NCI-H1092 treated with DMSO at 0.1 percent for 48 hours (cell line): Measurements from ENCODE around the gene MAGEB5.
"Not testable (repeated sequence)": the region's sequence is repeated elsewhere in the genome, so short reads cannot be mapped to it uniquely, and the experiment has no call there.

Experiments
- DNase-seq: peaks from one replicate; lab custom pipeline; 2025; lab: John Stamatoyannopoulos, UW

MAGEB5 gene, protein sequence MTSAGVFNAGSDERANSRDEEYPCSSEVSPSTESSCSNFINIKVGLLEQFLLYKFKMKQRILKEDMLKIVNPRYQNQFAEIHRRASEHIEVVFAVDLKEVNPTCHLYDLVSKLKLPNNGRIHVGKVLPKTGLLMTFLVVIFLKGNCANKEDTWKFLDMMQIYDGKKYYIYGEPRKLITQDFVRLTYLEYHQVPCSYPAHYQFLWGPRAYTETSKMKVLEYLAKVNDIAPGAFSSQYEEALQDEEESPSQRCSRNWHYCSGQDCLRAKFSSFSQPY

DNA sequence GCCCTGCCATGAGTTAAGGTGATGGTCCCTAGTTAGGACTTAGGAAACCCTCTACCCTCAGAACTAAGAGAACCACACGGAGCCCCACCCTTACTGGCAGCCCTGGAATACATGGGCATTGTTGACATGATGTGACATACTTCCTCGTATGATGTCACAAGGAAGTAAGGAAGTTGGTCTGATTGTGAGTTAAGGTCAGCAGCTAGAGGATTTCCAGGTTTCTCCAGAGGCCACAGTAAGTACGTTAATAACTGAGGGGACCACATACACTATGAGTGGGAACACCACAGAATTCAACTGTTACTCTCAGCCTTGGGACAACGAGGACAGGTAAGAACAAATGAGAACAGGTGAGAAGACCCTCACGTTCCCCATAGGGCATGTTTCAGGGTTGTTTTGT, at the start of gene MAGEB5:
MAGEB5 (plus strand) TSS at position 301 of the 400 bp plus-strand sequence. CDS start 1,133 bp downstream, outside the sequence.
- no peak for DNase-seq

DNA sequence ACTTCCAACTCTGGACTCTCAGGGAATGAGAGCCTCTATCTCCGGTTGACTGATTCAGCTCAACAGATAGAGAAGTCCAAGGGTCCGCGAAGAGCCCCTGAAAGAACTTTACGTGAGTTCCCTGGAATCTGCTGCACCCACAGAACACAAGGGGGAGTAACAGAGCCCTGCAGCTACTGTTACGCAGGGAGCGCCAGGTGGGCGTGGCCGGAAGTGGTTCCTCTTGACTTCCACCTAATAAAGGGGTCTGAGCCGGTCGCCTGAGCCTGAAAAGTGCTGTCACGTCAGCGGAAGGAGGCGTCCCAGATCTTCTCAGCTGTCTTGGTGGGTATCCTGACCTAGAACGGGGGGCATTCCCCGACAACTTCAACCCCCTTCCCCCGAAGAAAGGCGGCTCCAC, 23.8 kb upstream of the MAGEB5 start, which contains the start of gene MAGEB6:
MAGEB6 (plus strand) TSS at position 237 of the 400 bp plus-strand sequence. CDS start 1,407 bp downstream, outside the sequence.
- no peak for DNase-seq

- DNase-seq, result no peak
These were observed 12.4 kb upstream of the MAGEB5 start for GRCh38 chrX:26203561-26203960.

DNA sequence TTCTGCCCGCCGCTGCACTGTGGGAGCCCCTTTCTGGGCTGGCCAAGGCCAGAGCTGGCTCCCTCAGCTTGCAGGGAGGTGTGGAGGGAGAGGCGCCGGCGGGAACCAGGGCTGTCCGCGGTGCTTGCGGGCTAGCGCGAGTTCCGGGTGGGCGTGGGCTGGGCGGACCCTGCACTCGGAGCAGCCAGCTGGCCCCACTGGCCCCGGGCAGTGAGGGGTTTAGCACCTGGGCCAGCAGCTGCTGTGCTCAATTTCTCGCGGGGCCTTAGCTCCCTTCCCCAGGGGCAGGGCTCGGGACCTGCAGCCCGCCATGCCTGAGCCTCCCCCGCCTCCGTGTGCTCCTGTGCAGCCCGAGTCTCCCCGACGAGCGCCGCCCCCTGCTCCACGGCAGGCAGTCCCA, 11.3 kb upstream of the MAGEB5 start:
- DNase-seq, result not testable (repeated sequence)

- no peak for DNase-seq
These were observed 8.0 kb upstream of the MAGEB5 start for GRCh38 chrX:26208012-26208411.

GRCh38 chrX:26219351-26219750, 3.4 kb downstream of the MAGEB5 start:
- DNase-seq, result no peak

GRCh38 chrX:26234177-26234576, 18.2 kb downstream of the MAGEB5 start:
- DNase-seq, result no peak

- no peak for DNase-seq
These were observed 37.6 kb downstream of the MAGEB5 start for GRCh38 chrX:26253526-26253925.

- DNase-seq, result no peak
These were observed 38.5 kb downstream of the MAGEB5 start for GRCh38 chrX:26254436-26254835.

- DNase-seq, result no peak
These were observed 46.2 kb downstream of the MAGEB5 start for GRCh38 chrX:26262121-26262523.
